Sigmoid colon (tissue), 7 donors: ENCODE results near the gene TRIO. TPM values are rescaled to one million over a fixed set of nuclear protein-coding genes. Genes with fewer than 3 reads are reported as not detected.

ENCODE experiments used
- DNase-seq: peaks from one replicate; pipeline ENCODE4 v3.0.0-alpha.2; 2019
- H3K27ac ChIP-seq, 4 donors: fragments of 200-600 bp; sonication (generic); one replicate each; pipeline ENCODE4 v1.5.1; 2016 to 2019; ENCODE audit warnings: mild to moderate bottlenecking in 1 of 4
- H3K27me3 ChIP-seq, 3 donors: fragments of 200-600 bp; sonication (generic); one replicate each; pipeline ENCODE4 v1.5.1; 2019; ENCODE audit warnings: mild to moderate bottlenecking in 1 of 3
- H3K36me3 ChIP-seq, 4 donors: fragments of 200-600 bp; sonication (generic); one replicate each; pipeline ENCODE4 v1.5.1; 2016 to 2019
- H3K4me1 ChIP-seq, 4 donors: fragments of 200-600 bp; sonication (generic); one replicate each; pipeline ENCODE4 v1.5.1; 2017 to 2019
- H3K4me3 ChIP-seq, 4 donors: fragments of 200-600 bp; sonication (generic); one replicate each; pipeline ENCODE4 v1.5.1; 2017 to 2019; ENCODE audit warnings: mild to moderate bottlenecking in 2 of 4, moderate library complexity in 1 of 4
- H3K9me3 ChIP-seq, 4 donors: fragments of 200-600 bp in 3 of 4; sonication (generic) in 3 of 4; one replicate each; pipeline versions ENCODE4 v1.5.1 to v1.6.1; 2013 to 2019
- CTCF ChIP-seq, 4 experiments: fragments of 450-650 bp in 3 of 4; fragments of 200-600 bp in 1 of 4; IDR thresholded peaks; one replicate each; pipeline ENCODE4 v1.5.1; 2016 to 2019; ENCODE audit warnings: antibody characterized with exemption in 4 of 4, mild to moderate bottlenecking in 3 of 4, moderate library complexity in 2 of 4
- EP300 ChIP-seq, 4 donors: sonication (generic); formaldehyde crosslinking; IDR thresholded peaks; one replicate each; pipeline ENCODE4 v1.6.1; 2017; ENCODE audit warnings: antibody characterized with exemption in 4 of 4
- POLR2A ChIP-seq, 2 donors: fragments of 450-650 bp; IDR thresholded peaks; one replicate each; pipeline ENCODE4 v1.6.1; 2016; ENCODE audit warnings: antibody characterized with exemption in 2 of 2, mild to moderate bottlenecking in 2 of 2, moderate library complexity in 2 of 2
- POLR2AphosphoS5 ChIP-seq, 4 donors: sonication (generic); formaldehyde crosslinking; IDR thresholded peaks; one replicate each; pipeline ENCODE4 v1.6.1; 2017; ENCODE audit warnings: antibody characterized with exemption in 4 of 4
- WGBS, 2 donors: extraction: QIAGEN DNeasy Blood & Tissue Kit; methylation state at CpG; one replicate each; pipeline ENCODE4 v1.1.7; 2013; 5-methylcytosine and 5-hydroxymethylcytosine counted together
- intact Hi-C: fragments of 100-400 bp; cut with DNase I; formaldehyde crosslinking; loops from one replicate; pipeline ENCODE4 v1.15.1; 2023
- polyA plus RNA-seq, 3 donors: library from polyadenylated mRNA; stranded (reverse); fragments of 200-250 nt; gene quantifications; one replicate each; pipeline ENCODE4 v1.2.3, GENCODE V29; 2013
- total RNA-seq, 4 donors: library from RNA; depleted of rRNA; stranded (reverse); fragments of >200 nt; gene quantifications; one replicate each; pipeline ENCODE4 v1.1.0, GENCODE V29; 2016
- donor health status: healthy with polysubstance abuse.
- donor health status: Bipolar disorder and iron deficiency.
- donor health status: healthy.

Gene TRIO
- total and polyA plus RNA-seq, 7 donors = 34.8 to 300 (median 119) TPM

DNA sequence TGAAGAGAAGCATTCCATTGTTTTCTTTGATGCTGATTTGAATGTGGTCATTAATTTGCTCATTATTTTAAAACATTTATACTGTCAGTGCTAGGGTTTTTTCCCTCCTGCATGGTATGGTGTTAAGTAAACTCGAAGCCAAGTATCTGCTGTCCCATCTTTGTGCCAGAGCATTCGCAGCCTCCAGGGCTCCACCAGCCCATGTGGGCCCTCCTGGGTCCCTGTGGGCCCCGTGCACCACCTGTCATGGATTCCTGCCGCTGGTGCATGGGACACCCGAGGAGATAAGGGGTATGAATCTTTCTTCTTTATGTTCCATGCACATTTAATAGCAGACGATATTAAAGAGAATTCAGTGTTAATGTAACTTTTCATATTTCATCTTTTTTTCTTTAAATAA lies 95.1 kb downstream of the TRIO start:
- TF ChIP-seq EP300 (IDR thresholded peaks at IDR 0.05) (no peak), CTCF (IDR thresholded peaks at IDR 0.05) (no peak), POLR2A (IDR thresholded peaks at IDR 0.05) (no peak), POLR2AphosphoS5 (IDR thresholded peaks at IDR 0.05) (no peak)
- peaks cover 0 to 76% (median 55%) of the 10 kb centered on the region in 4 donors for H3K4me1 ChIP-seq
- H3K27me3 ChIP-seq = no peaks in the 10 kb centered on the region
- 86% methylated on average over 6 of the region's 6 CpGs for WGBS, 2 donors
- H3K36me3 ChIP-seq = no peaks in the 10 kb centered on the region
- intact Hi-C loops = no loop called here
- no peak for DNase-seq
- peak overlapping the region in 1 of 4 donors; percentile 20 for H3K27ac ChIP-seq
- H3K4me3 ChIP-seq = no peak overlapping the region
- H3K9me3 ChIP-seq = no peaks in the 10 kb centered on the region

DNA sequence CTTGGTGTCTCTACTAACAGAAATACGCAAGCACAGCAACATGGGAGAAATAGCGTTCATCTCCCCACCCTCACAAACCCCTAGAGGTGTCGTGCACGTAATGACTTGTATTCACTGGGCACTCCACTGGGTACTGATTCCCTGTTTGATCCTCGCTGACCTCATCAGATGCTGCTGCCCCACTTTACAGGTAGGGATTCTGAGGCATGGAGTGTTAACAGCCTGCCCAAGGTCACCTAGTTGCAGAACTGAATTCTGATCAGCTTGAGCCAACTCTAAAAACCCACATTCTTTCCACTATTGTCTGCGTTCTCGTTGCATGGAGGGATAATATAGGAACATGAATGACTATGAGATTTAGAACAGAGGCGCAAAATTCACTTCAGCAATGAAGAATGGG lies 96.3 kb downstream of the TRIO start:
- Histone ChIP-seq H3K27ac (peak overlapping the region; percentile 24 to 56 (median 40)), H3K36me3 (no peaks in the 10 kb centered on the region), H3K4me3 (no peak overlapping the region), H3K27me3 (no peaks in the 10 kb centered on the region), H3K4me1 (peaks cover 0 to 79% (median 56%) of the 10 kb centered on the region in 4 donors), H3K9me3 (no peaks in the 10 kb centered on the region)
- TF ChIP-seq POLR2A (IDR thresholded peaks at IDR 0.05) = no peak
- no peak for TF ChIP-seq EP300 (IDR thresholded peaks at IDR 0.05)
- no peak for TF ChIP-seq POLR2AphosphoS5 (IDR thresholded peaks at IDR 0.05)
- no peak for TF ChIP-seq CTCF (IDR thresholded peaks at IDR 0.05)
- WGBS, 2 donors = 89 to 93% methylated on average over 8 of the region's 8 CpGs
- intact Hi-C loops = no loop called here
- DNase-seq = no peak

- Histone ChIP-seq H3K36me3 (no peaks in the 10 kb centered on the region), H3K4me1 (peaks cover 0 to 83% (median 56%) of the 10 kb centered on the region in 4 donors), H3K9me3 (no peaks in the 10 kb centered on the region), H3K4me3 (no peak overlapping the region), H3K27ac (peak overlapping the region; percentile 24 to 56 (median 40)), H3K27me3 (no peaks in the 10 kb centered on the region)
- no peak for TF ChIP-seq POLR2A (IDR thresholded peaks at IDR 0.05)
- TF ChIP-seq EP300 (IDR thresholded peaks at IDR 0.05) = no peak
- 79 to 82% methylated on average over 2 of the region's 2 CpGs for WGBS, 2 donors
- intact Hi-C loops = no loop called here
- DNase-seq = no peak
Measured at GRCh38 chr5:14239951-14240350, 96.8 kb downstream of the TRIO start.

DNA sequence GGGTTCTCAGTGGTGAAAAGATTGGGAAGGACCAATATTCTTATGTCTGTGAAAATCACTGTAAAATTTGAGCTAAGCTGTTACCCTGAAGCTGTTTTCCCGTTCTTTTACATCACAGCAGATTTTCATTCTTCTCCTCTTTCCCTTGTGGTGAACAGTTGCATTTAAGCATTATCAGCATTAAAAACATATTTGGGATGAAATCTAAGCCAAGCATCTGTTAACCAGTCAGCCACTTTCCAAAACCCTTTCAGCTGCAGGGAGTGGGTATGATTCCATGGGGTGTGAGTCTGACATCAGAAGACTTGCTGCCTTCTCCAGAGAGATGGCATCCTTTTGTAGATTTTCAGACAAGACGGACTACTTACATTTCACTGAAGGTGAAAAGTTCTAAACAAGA lies 97.2 kb downstream of the TRIO start:
- H3K9me3 ChIP-seq = no peaks in the 10 kb centered on the region
- no peak for TF ChIP-seq POLR2A (IDR thresholded peaks at IDR 0.05)
- no peak for TF ChIP-seq EP300 (IDR thresholded peaks at IDR 0.05)
- intact Hi-C loops = no loop called here
- H3K36me3 ChIP-seq = no peaks in the 10 kb centered on the region
- no peak for DNase-seq
- peak overlapping the region; percentile 24 to 56 (median 40) for H3K27ac ChIP-seq
- no peaks in the 10 kb centered on the region for H3K27me3 ChIP-seq
- no peak overlapping the region for H3K4me3 ChIP-seq
- WGBS, 2 donors = 85 to 90% methylated on average over 2 of the region's 2 CpGs
- H3K4me1 ChIP-seq = peaks cover 0 to 87% (median 58%) of the 10 kb centered on the region in 4 donors

DNA sequence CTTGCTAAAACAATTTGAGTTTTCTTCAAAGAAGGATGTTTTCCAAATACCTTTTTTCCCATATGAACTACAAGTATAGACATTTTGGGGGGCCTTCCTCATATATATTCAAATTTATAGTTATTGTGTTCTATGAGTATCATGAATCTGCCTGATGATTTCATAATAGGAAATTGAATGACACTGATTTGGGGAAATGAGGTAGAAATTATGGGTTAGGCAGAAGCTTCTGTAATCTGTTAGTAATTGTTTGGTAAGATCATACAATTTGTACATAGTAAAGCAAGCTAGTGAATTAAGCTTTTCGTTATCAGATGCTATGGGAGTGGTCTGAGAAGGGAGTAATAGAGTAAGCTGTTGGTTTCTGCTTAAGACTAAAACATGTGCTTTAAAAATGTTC lies 98.0 kb downstream of the TRIO start:
- H3K4me1 ChIP-seq = peaks cover 0 to 92% (median 64%) of the 10 kb centered on the region in 4 donors
- H3K27ac ChIP-seq = peak overlapping the region in 1 of 4 donors; percentile 20

More for the DNA sequence above, 98.0 kb downstream of the TRIO start:
- DNase-seq = no peak
- H3K36me3 ChIP-seq = no peaks in the 10 kb centered on the region
- no peaks in the 10 kb centered on the region for H3K9me3 ChIP-seq
- intact Hi-C loops = no loop called here
- 45 to 73% methylated on average over 1 of the region's 1 CpG for WGBS, 2 donors
- TF ChIP-seq EP300 (IDR thresholded peaks at IDR 0.05) = no peak
- TF ChIP-seq POLR2A (IDR thresholded peaks at IDR 0.05) = no peak
- TF ChIP-seq CTCF (IDR thresholded peaks at IDR 0.05) = no peak
- TF ChIP-seq POLR2AphosphoS5 (IDR thresholded peaks at IDR 0.05) = no peak
- H3K27me3 ChIP-seq = no peaks in the 10 kb centered on the region
- H3K4me3 ChIP-seq = no peak overlapping the region
